Stomach (tissue), 9 donors: ENCODE data around the gene RAD50. TPM values are rescaled to one million over a fixed set of nuclear protein-coding genes. Genes with fewer than 3 reads are reported as not detected.
"Not testable (repeated sequence)": the region's sequence is repeated elsewhere in the genome, so short reads cannot be mapped to it uniquely, and the experiment has no call there.

ENCODE experiments used
- DNase-seq, 2 donors: peaks; one replicate each; pipeline versions ENCODE4 v3.0.0 to v3.0.0-alpha.2; 2013 to 2019
- H3K27ac ChIP-seq, 5 donors: fragments of 200-600 bp in 4 of 5; sonication (generic) in 4 of 5; one replicate each; pipeline ENCODE4 v1.5.1; 2013 to 2019; ENCODE audit warnings: mild to moderate bottlenecking in 1 of 5, moderate library complexity in 1 of 5
- H3K27me3 ChIP-seq, 3 donors: fragments of 200-600 bp; sonication (generic); one replicate each; pipeline ENCODE4 v1.5.1; 2017 to 2019; ENCODE audit warnings: mixed run types in 1 of 3
- H3K36me3 ChIP-seq, 4 donors: fragments of 200-600 bp; sonication (generic); 1 replicate in 3 of 4; 2 replicates in 1 of 4; pipeline ENCODE4 v1.5.1; 2016 to 2019
- H3K4me1 ChIP-seq, 4 donors: fragments of 200-600 bp; sonication (generic); one replicate each; pipeline ENCODE4 v1.5.1; 2016 to 2019
- H3K4me3 ChIP-seq, 4 donors: fragments of 200-600 bp; sonication (generic) in 3 of 4; one replicate each; pipeline ENCODE4 v1.5.1; 2016 to 2019; ENCODE audit warnings: mild to moderate bottlenecking in 1 of 4
- H3K9me3 ChIP-seq, 4 donors: fragments of 200-600 bp; sonication (generic); one replicate each; pipeline ENCODE4 v1.5.1; 2016 to 2019
- CTCF ChIP-seq, 7 experiments: fragments of 450-650 bp in 4 of 7; fragments of 200-600 bp in 3 of 7; sonication (generic) in 3 of 7; IDR thresholded peaks; one replicate each; pipeline ENCODE4 v1.5.1; 2016 to 2019; ENCODE audit warnings: antibody characterized with exemption in 7 of 7, control low read depth in 2 of 7, mild to moderate bottlenecking in 1 of 7
- EP300 ChIP-seq: sonication (generic); formaldehyde crosslinking; IDR thresholded peaks from one replicate; pipeline ENCODE4 v1.6.1; 2017; ENCODE audit warnings: antibody characterized with exemption
- POLR2A ChIP-seq, 4 donors: fragments of 450-650 bp; IDR thresholded peaks; one replicate each; pipeline ENCODE4 v1.6.1; 2016; ENCODE audit warnings: antibody characterized with exemption in 4 of 4, control low read depth in 2 of 4, mild to moderate bottlenecking in 1 of 4, moderate library complexity in 1 of 4
- POLR2AphosphoS5 ChIP-seq, 3 donors: sonication (generic); formaldehyde crosslinking; IDR thresholded peaks; one replicate each; pipeline ENCODE4 v1.6.1; 2016; ENCODE audit warnings: antibody characterized with exemption in 3 of 3
- whole genome bisulfite sequencing, 5 donors: extraction: QIAGEN DNeasy Blood & Tissue Kit in 3 of 5; methylation state at CpG; one replicate each; pipeline versions ENCODE4 v1.1.5 to v1.1.7; 2013 to 2018; 5-methylcytosine and 5-hydroxymethylcytosine counted together
- intact Hi-C: fragments of 100-400 bp; cut with DNase I; formaldehyde crosslinking; loops from one replicate; pipeline ENCODE4 v1.15.1; 2023; ENCODE audit warnings: low total_unique reads
- polyA plus RNA-seq, 3 donors: library from polyadenylated mRNA; stranded (reverse); fragments of 200-250 nt; gene quantifications; one replicate each; pipeline ENCODE4 v1.2.3, GENCODE V29; 2013
- total RNA-seq, 5 donors: library from RNA; depleted of rRNA; stranded (reverse); fragments of >200 nt; gene quantifications; one replicate each; pipeline versions ENCODE4 v1.1.0 to v1.2.3, GENCODE V29; 2014 to 2016
- donor health status: healthy with polysubstance abuse.
- donor health status: Bipolar disorder and iron deficiency.
- donor health status: healthy.

RAD50 gene
- total and polyA plus RNA-seq, 8 donors, result 5.2 to 93.2 (median 31.8) TPM

- no peak for TF ChIP-seq EP300
- 96 to 99% (median 96%) methylated on average over 3 of the region's 3 CpGs for WGBS, 5 donors
- DNase-seq, result no peak
- intact Hi-C loops, result no loop called here
- Histone ChIP-seq H3K9me3 (no peaks in the 10 kb centered on the region), H3K36me3 (peaks cover 0 to 11% (median 0%) of the 10 kb centered on the region in 4 donors), H3K27me3 (no peaks in the 10 kb centered on the region), H3K4me1 (no peaks in the 10 kb centered on the region), H3K4me3 (no peak overlapping the region), H3K27ac (no peak overlapping the region)
These were observed 133.4 kb downstream of the RAD50 start for GRCh38 chr5:132690156-132690555.

GRCh38 chr5:132691755-132692631, 135.2 kb downstream of the RAD50 start:
- H3K27me3 ChIP-seq, H3K4me3 ChIP-seq, DNase-seq, intact Hi-C loops, H3K27ac ChIP-seq, H3K9me3 ChIP-seq, H3K4me1 ChIP-seq: not testable (repeated sequence)
- peaks cover 0 to 22% (median 7%) of the 10 kb centered on the region in 4 donors for H3K36me3 ChIP-seq
- WGBS, 5 donors, result 71 to 94% (median 90%) methylated on average over 5 of the region's 5 CpGs

GRCh38 chr5:132692632-132692967, 135.8 kb downstream of the RAD50 start:
- no peak for TF ChIP-seq CTCF (IDR thresholded peaks at IDR 0.05)
- no peak for TF ChIP-seq POLR2AphosphoS5 (IDR thresholded peaks at IDR 0.05)
- TF ChIP-seq EP300, result no peak
- no peak for TF ChIP-seq POLR2A (IDR thresholded peaks at IDR 0.05)
- DNase-seq, result no peak
- intact Hi-C loops, result no loop called here
- no peak overlapping the region for H3K27ac ChIP-seq
- no peaks in the 10 kb centered on the region for H3K9me3 ChIP-seq
- H3K4me1 ChIP-seq, result no peaks in the 10 kb centered on the region
- H3K36me3 ChIP-seq, result peaks cover 0 to 26% (median 9%) of the 10 kb centered on the region in 4 donors
- no peak overlapping the region for H3K4me3 ChIP-seq
- no peaks in the 10 kb centered on the region for H3K27me3 ChIP-seq

Other genes with a start within 250 kb of the RAD50 start
- 10 to 100 TPM; 11.4 to 46.1 (median 37.5) TPM for gene SLC22A5, start 187.3 kb upstream of the RAD50 start, total RNA-seq
- 1 to 10 TPM; 2.1 to 5.7 (median 3.0) TPM for gene SLC22A5, start 187.3 kb upstream of the RAD50 start, polyA plus RNA-seq
- 100 to 1,000 TPM in 2 of 5 donors, 10 to 100 TPM in 3; 18.0 to 256 (median 91.5) TPM for gene IRF1, start 66.2 kb upstream of the RAD50 start, total RNA-seq
- gene IRF1, start 66.2 kb upstream of the RAD50 start, polyA plus RNA-seq, result 10 to 100 TPM; 17.1 to 80.2 (median 49.1) TPM
- not detected for gene IL5, start 13.5 kb upstream of the RAD50 start, total RNA-seq
- gene IL5, start 13.5 kb upstream of the RAD50 start, polyA plus RNA-seq, result not detected
- gene IL13, start 101.2 kb downstream of the RAD50 start, total RNA-seq, result under 1 TPM in 1 of 5 donors, not detected in 4; 0.55 TPM
- gene IL13, start 101.2 kb downstream of the RAD50 start, polyA plus RNA-seq, result not detected
- gene IL4, start 117.0 kb downstream of the RAD50 start, total RNA-seq, result not detected
- gene IL4, start 117.0 kb downstream of the RAD50 start, polyA plus RNA-seq, result not detected
- gene KIF3A, start 180.6 kb downstream of the RAD50 start, total RNA-seq, result 10 to 100 TPM in 1 of 5 donors, 1 to 10 TPM in 3, under 1 TPM in 1; 0.58 to 19.3 (median 8.5) TPM
- gene KIF3A, start 180.6 kb downstream of the RAD50 start, polyA plus RNA-seq, result 1 to 10 TPM; 1.5 to 3.8 (median 2.1) TPM
- gene CCNI2, start 190.4 kb downstream of the RAD50 start, total RNA-seq, result 10 to 100 TPM in 2 of 5 donors, under 1 TPM in 1, not detected in 2; 0.92 to 56.7 (median 34.5) TPM
- gene CCNI2, start 190.4 kb downstream of the RAD50 start, polyA plus RNA-seq, result 1 to 10 TPM in 2 of 3 donors, under 1 TPM in 1; 0.46 to 1.9 (median 1.3) TPM
- gene SEPTIN8, start 220.3 kb downstream of the RAD50 start, total RNA-seq, result 10 to 100 TPM; 18.5 to 47.3 (median 36.2) TPM
- 10 to 100 TPM; 15.5 to 28.4 (median 27.4) TPM for gene SEPTIN8, start 220.3 kb downstream of the RAD50 start, polyA plus RNA-seq